H1 (cell line): ENCODE measurements around the gene CS. TPM values are rescaled to one million over a fixed set of nuclear protein-coding genes. Genes with fewer than 3 reads are reported as not detected.
A peak's percentile ranks its signal among the peaks of the same experiment; 100 is the strongest.

Source experiments
- CTCF ChIA-PET: fragments of 300-600 bp; sonication (Branson Sonifier 250); formaldehyde crosslinking; loops from one replicate; lab custom pipeline; 2021; ENCODE audit not compliant: partially characterized antibody; lab: Charles Lee
- POLR2A ChIA-PET: fragments of 300-600 bp; sonication (Branson Sonifier 250); formaldehyde crosslinking; loops from one replicate; lab custom pipeline; 2021; ENCODE audit warnings: inconsistent platforms; ENCODE audit not compliant: partially characterized antibody; lab: Charles Lee
- DNase-seq, 2 experiments: peaks; one replicate each; pipeline versions ENCODE4 v3.0.0 to v3.0.0-alpha.2; 2010 to 2022; ENCODE audit warnings: low spot score in 2 of 2, low read depth in 1 of 2, mixed read lengths in 1 of 2
- FAIRE-seq: peaks from 2 replicates; lab custom pipeline; 2011; peaks lifted over from hg19 to GRCh38; lab: Jason Lieb, UNC
- H2AFZ ChIP-seq: 2 replicates; pipeline ENCODE4 v1.8.1; 2012; ENCODE audit warnings: low read length, inconsistent platforms
- H2AK5ac ChIP-seq: 2 replicates; pipeline ENCODE4 v1.6.1; 2013; ENCODE audit warnings: low read depth, low read length
- H2BK120ac ChIP-seq: replicated peaks from 2 replicates; pipeline ENCODE3; 2013; ENCODE audit warnings: low read depth, low read length, inconsistent platforms
- H2BK12ac ChIP-seq: 2 replicates; pipeline ENCODE4 v1.6.1; 2013; ENCODE audit warnings: low read depth, low read length
- H2BK15ac ChIP-seq: 2 replicates; pipeline ENCODE4 v1.6.1; 2013; ENCODE audit warnings: low read length
- H2BK20ac ChIP-seq: 2 replicates; pipeline ENCODE4 v1.6.1; 2013; ENCODE audit warnings: low read length
- H2BK5ac ChIP-seq: 2 replicates; pipeline ENCODE4 v1.6.1; 2013; ENCODE audit warnings: low read depth, low read length
- H3K14ac ChIP-seq: 2 replicates; pipeline ENCODE4 v1.6.1; 2013; ENCODE audit warnings: inconsistent platforms; ENCODE audit not compliant: insufficient read length
- H3K18ac ChIP-seq: 2 replicates; pipeline ENCODE4 v1.6.1; 2013; ENCODE audit warnings: low read length; ENCODE audit errors: extremely low read depth
- H3K23ac ChIP-seq: 2 replicates; pipeline ENCODE4 v1.6.1; 2013; ENCODE audit warnings: inconsistent platforms; ENCODE audit not compliant: insufficient read length
- H3K23me2 ChIP-seq: 2 replicates; pipeline ENCODE4 v1.6.1; 2013; ENCODE audit warnings: low read depth, low read length
- H3K27ac ChIP-seq: 2 replicates; pipeline ENCODE4 v1.6.1; 2011; ENCODE audit warnings: low read depth, low read length, inconsistent platforms
- H3K27me3 ChIP-seq, 4 experiments: replicated peaks in 1 of 4; 1 replicate in 1 of 4; 2 replicates in 3 of 4; pipeline versions ENCODE4 v1.6.1 to v1.8.1; 2011 to 2013; ENCODE audit warnings: low read length in 3 of 4, mild to moderate bottlenecking in 3 of 4, inconsistent platforms in 2 of 4, mixed read lengths in 2 of 4, moderate library complexity in 1 of 4; ENCODE audit not compliant: control insufficient read depth in 3 of 4, insufficient read depth in 3 of 4; ENCODE audit errors: extremely low read depth in 1 of 4
- H3K36me3 ChIP-seq, 4 experiments: 2 replicates each; pipeline versions ENCODE4 v1.6.1 to v1.8.1; 2011 to 2013; ENCODE audit warnings: mild to moderate bottlenecking in 4 of 4, low read length in 3 of 4, moderate library complexity in 2 of 4, control low read depth in 1 of 4, inconsistent platforms in 1 of 4; ENCODE audit not compliant: insufficient read depth in 4 of 4, control insufficient read depth in 2 of 4
- H3K4ac ChIP-seq: replicated peaks from 2 replicates; pipeline ENCODE3; 2013; ENCODE audit warnings: low read length, low read depth, mixed read lengths, inconsistent platforms; ENCODE audit not compliant: insufficient read length
- H3K4me1 ChIP-seq, 4 experiments: replicated peaks in 1 of 4; 1 replicate in 1 of 4; 2 replicates in 3 of 4; pipeline versions ENCODE4 v1.6.1 to v1.8.1; 2011 to 2013; ENCODE audit warnings: low read length in 3 of 4, inconsistent platforms in 2 of 4, mixed read lengths in 1 of 4; ENCODE audit not compliant: insufficient read depth in 4 of 4, control insufficient read depth in 3 of 4
- H3K4me2 ChIP-seq, 2 experiments: 2 replicates each; pipeline versions ENCODE4 v1.6.1 to v1.8.1; 2011 to 2013; ENCODE audit warnings: low read depth in 2 of 2, low read length in 2 of 2, control low read depth in 1 of 2, inconsistent platforms in 1 of 2, mild to moderate bottlenecking in 1 of 2; ENCODE audit not compliant: insufficient read depth in 1 of 2
- H3K4me3 ChIP-seq, 4 experiments: fragments of 200-600, 300-600 bp in 1 of 4; sonication (generic), shearing (Covaris generic), sonication (Bioruptor Twin) in 1 of 4; 2 replicates each; pipeline versions ENCODE4 v1.5.1 to v1.8.1; 2011 to 2016; ENCODE audit warnings: low read length in 4 of 4, low read depth in 3 of 4, control low read depth in 2 of 4, inconsistent platforms in 2 of 4, mild to moderate bottlenecking in 2 of 4, mixed read lengths in 1 of 4, moderate library complexity in 1 of 4; ENCODE audit not compliant: insufficient read depth in 2 of 4; ENCODE audit errors: extremely low read depth in 1 of 4
- H3K56ac ChIP-seq: replicated peaks from 2 replicates; pipeline ENCODE3; 2013; ENCODE audit warnings: low read depth, mild to moderate bottlenecking, mixed read lengths, low read length, inconsistent platforms; ENCODE audit not compliant: insufficient read length
- H3K79me1 ChIP-seq: 2 replicates; pipeline ENCODE4 v1.6.1; 2013; ENCODE audit warnings: low read depth, low read length, control low read depth
- H3K79me2 ChIP-seq, 2 experiments: 2 replicates each; pipeline versions ENCODE4 v1.6.1 to v1.8.1; 2012 to 2013; ENCODE audit warnings: low read length in 2 of 2, mild to moderate bottlenecking in 2 of 2, inconsistent platforms in 1 of 2; ENCODE audit not compliant: insufficient read depth in 2 of 2, control insufficient read depth in 1 of 2
- H3K9ac ChIP-seq, 4 experiments: replicated peaks in 1 of 4; 1 replicate in 1 of 4; 2 replicates in 3 of 4; pipeline versions ENCODE4 v1.6.1 to v1.8.1; 2011 to 2013; ENCODE audit warnings: low read depth in 3 of 4, low read length in 3 of 4, control low read depth in 2 of 4, mild to moderate bottlenecking in 2 of 4, moderate library complexity in 2 of 4, inconsistent platforms in 1 of 4; ENCODE audit errors: extremely low read depth in 1 of 4
- H3K9me3 ChIP-seq, 2 experiments: 2 replicates each; pipeline versions ENCODE4 v1.6.1 to v1.8.1; 2012 to 2013; ENCODE audit warnings: mild to moderate bottlenecking in 2 of 2, moderate library complexity in 2 of 2, control low read depth in 1 of 2, inconsistent platforms in 1 of 2, low read depth in 1 of 2, low read length in 1 of 2, mixed read lengths in 1 of 2; ENCODE audit not compliant: insufficient read depth in 2 of 2
- H4K20me1 ChIP-seq, 2 experiments: replicated peaks in 1 of 2; 2 replicates each; pipeline versions ENCODE3 to v1.8.1; 2011 to 2013; ENCODE audit warnings: inconsistent platforms in 2 of 2, low read length in 2 of 2, mild to moderate bottlenecking in 1 of 2; ENCODE audit not compliant: insufficient read depth in 2 of 2, control insufficient read depth in 1 of 2
- H4K5ac ChIP-seq: 2 replicates; pipeline ENCODE4 v1.6.1; 2013; ENCODE audit warnings: low read length, low read depth, mixed read lengths, inconsistent platforms; ENCODE audit not compliant: insufficient read length
- H4K8ac ChIP-seq: 2 replicates; pipeline ENCODE4 v1.8.0; 2013; ENCODE audit warnings: mild to moderate bottlenecking, moderate library complexity, low read length, inconsistent platforms; ENCODE audit not compliant: insufficient read depth; ENCODE audit errors: extremely low read depth
- H4K91ac ChIP-seq: replicated peaks from 2 replicates; pipeline ENCODE3; 2013; ENCODE audit warnings: low read length, mixed read lengths, inconsistent platforms; ENCODE audit not compliant: insufficient read length
- HDAC6 ChIP-seq: IDR thresholded peaks from one replicate; pipeline ENCODE4 v1.7.1; 2012; ENCODE audit warnings: low read depth, mild to moderate bottlenecking, inconsistent platforms, low read length, moderate library complexity
- SUZ12 ChIP-seq: fragments of 200-600 bp; sonication (generic); IDR thresholded peaks from 2 replicates; pipeline ENCODE4 v1.6.1; 2012; ENCODE audit warnings: mild to moderate bottlenecking, inconsistent platforms, low read length, moderate library complexity, mixed read lengths
- ZNF274 ChIP-seq: IDR thresholded peaks from 2 replicates; pipeline ENCODE4 v1.7.0; 2012; ENCODE audit warnings: low read length, borderline replicate concordance; ENCODE audit errors: extremely low read depth
- WGBS, 2 experiments: shearing (Covaris generic) in 1 of 2; methylation state at CpG; one replicate each; pipeline versions ENCODE4 v1.1.6 to v1.1.7; 2013 to 2015; ENCODE audit warnings: low lambda C conversion rate in 2 of 2, mixed read lengths in 2 of 2, inconsistent platforms in 1 of 2, low coverage in 1 of 2, missing lambda C conversion rate in 1 of 2; ENCODE audit not compliant: insufficient replicate concordance in 2 of 2, insufficient coverage in 1 of 2, insufficient read length in 1 of 2; ENCODE audit errors: extremely low coverage in 1 of 2, missing lambda C conversion rate in 1 of 2; 5-methylcytosine and 5-hydroxymethylcytosine counted together
- polyA plus RNA-seq, 7 experiments: library from polyadenylated mRNA; depleted of rRNA in 3 of 7; stranded (reverse) in 5 of 7; unstranded in 2 of 7; fragments of >200 nt in 5 of 7; fragments of 200-250 nt in 2 of 7; gene quantifications; 1 replicate in 5 of 7; 2 replicates in 1 of 7; 4 replicates in 1 of 7; pipeline versions ENCODE4 v1.2.1 to v1.2.3, GENCODE V29; 2011 to 2013; ENCODE audit warnings: missing spikeins in 2 of 7, mixed read lengths in 2 of 7
- total RNA-seq: library from RNA; stranded (reverse); fragmentation: NEBNext Ultra II Directional; extraction: Animal tissue kit (Norgen Biotek cat#: 25700); gene quantifications from 2 replicates; pipeline ENCODE4 v1.2.1, GENCODE V29; 2021

The CS gene
- total and polyA plus RNA-seq, 2 of the 8 experiments (the other 6 are each of a cell fraction or from before 2014, with no cell fraction given): 96.6 to 238 TPM

DNA sequence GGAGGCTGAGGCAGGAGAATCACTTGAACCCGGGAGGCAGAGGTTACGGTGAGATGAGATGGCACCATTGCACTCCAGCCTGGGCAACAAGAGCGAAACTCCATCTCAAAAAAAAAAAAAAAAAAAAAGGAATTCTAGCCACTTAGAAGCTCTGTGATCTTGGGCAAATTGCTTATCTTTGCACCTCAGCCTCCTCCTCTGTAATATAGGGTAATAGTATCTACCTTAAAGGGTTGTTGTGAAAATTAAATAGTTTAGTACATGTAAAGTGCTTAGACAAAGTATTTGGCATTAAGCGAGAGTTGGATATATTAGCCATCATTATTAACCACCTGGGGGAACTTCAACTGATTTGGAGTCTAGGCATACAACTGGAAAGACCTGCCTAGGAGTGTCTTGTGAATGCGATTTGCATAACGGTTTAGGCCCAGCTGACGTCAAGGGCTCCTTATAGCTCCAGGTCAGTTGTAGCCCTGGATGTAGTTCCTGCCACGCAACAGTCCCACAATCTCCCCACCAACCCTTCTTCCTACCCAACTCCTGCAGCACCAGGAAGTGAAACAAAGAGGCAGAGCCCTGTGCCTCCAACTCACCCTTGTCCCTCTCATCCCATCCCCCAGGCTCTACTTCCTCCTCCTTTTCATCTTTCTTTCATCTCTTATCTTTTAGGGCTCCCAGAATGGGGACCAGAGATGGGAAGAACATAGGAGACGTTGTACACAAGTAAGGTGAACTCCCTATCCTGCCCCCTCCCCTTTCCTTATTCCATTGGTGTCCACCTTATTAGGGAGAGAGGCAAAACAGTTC is 36.4 kb upstream of the CS start:
- Histone ChIP-seq H2AFZ (no peak overlapping the region), H3K56ac (no peak overlapping the region)
- no peak for FAIRE-seq
- TF ChIP-seq HDAC6 (no peak), SUZ12 (no peak), ZNF274 (no peak)
- TF ChIP-seq, all 59 proteins: peak for 0
- no peak overlapping the region for H4K5ac ChIP-seq
- H3K27ac ChIP-seq: no peak overlapping the region
- POLR2A ChIA-PET: interaction anchor here (0.8 to 7.2 kb wide), 8 partner anchors 16 to 126 kb away, joined by 3 to 55 read pairs (median 4); partner anchors contain the start of genes ANKRD52, CNPY2 and STAT2
- no peaks in the 10 kb centered on the region for H3K79me2 ChIP-seq
- WGBS, 2 experiments: 93% methylated on average over 9 of the region's 9 CpGs; no CpG with 5 or more reads in 1 of the 2 experiments
- no peak overlapping the region for H3K4me2 ChIP-seq
- H4K20me1 ChIP-seq: no peaks in the 10 kb centered on the region
- H3K27me3 ChIP-seq: no peaks in the 10 kb centered on the region
- no peaks in the 10 kb centered on the region for H3K36me3 ChIP-seq
- no peak overlapping the region for H3K23ac ChIP-seq
- no peak overlapping the region for H2AK5ac ChIP-seq
- H3K4me3 ChIP-seq: no peak overlapping the region
- no peak overlapping the region for H2BK20ac ChIP-seq
- no peak overlapping the region for H4K8ac ChIP-seq
- H3K9me3 ChIP-seq: no peaks in the 10 kb centered on the region
- H3K4me1 ChIP-seq: peaks cover 9 to 26% (median 16%) of the 10 kb centered on the region in 4 experiments
- no peak overlapping the region for H3K9ac ChIP-seq
- no peak overlapping the region for H3K18ac ChIP-seq
- no peak for DNase-seq
- H2BK120ac ChIP-seq: no peak overlapping the region
- H3K79me1 ChIP-seq: no peaks in the 10 kb centered on the region
- no peak overlapping the region for H3K14ac ChIP-seq
- no peak overlapping the region; the same call in 1 of the 2 replicates for H2BK15ac ChIP-seq
- H3K23me2 ChIP-seq: peaks cover 7% of the 10 kb centered on the region; the same call in 1 of the 2 replicates
- no peak overlapping the region for H3K4ac ChIP-seq
- H4K91ac ChIP-seq: peak overlapping the region; percentile 22
- peak overlapping the region; percentile 55; the same call in 1 of the 2 replicates for H2BK5ac ChIP-seq
- H2BK12ac ChIP-seq: peak overlapping the region; percentile 3; the same call in 1 of the 2 replicates
- CTCF ChIA-PET: interaction anchor here (0.6 to 7.2 kb wide), 9 partner anchors 10 to 165 kb away, joined by 3 to 38 read pairs (median 3); partner anchors contain the start of gene CNPY2
